H9 (cell line): ENCODE measurements around the gene SEMA4D. TPM values are rescaled to one million over a fixed set of nuclear protein-coding genes. Genes with fewer than 3 reads are reported as not detected.

Source experiments
- DNase-seq: peaks from one replicate; pipeline ENCODE4 v3.0.0-alpha.2; 2017
- H2AFZ ChIP-seq: one replicate; pipeline ENCODE4 v1.6.1; 2013; ENCODE audit warnings: mild to moderate bottlenecking, low read length, control low read depth, moderate library complexity
- H2AK5ac ChIP-seq: 2 replicates; pipeline ENCODE4 v1.6.1; 2013; ENCODE audit warnings: low read length, control low read depth, mixed read lengths; ENCODE audit not compliant: insufficient read length
- H2BK120ac ChIP-seq: one replicate; pipeline ENCODE4 v1.6.1; 2013; ENCODE audit warnings: low read depth, mild to moderate bottlenecking, low read length, control low read depth, inconsistent platforms; ENCODE audit not compliant: poor library complexity, severe bottlenecking
- H2BK12ac ChIP-seq: 2 replicates; pipeline ENCODE4 v1.6.1; 2013; ENCODE audit warnings: low read length, control low read depth, mixed read lengths, low read depth; ENCODE audit not compliant: insufficient read length
- H2BK15ac ChIP-seq: 2 replicates; pipeline ENCODE4 v1.6.1; 2013; ENCODE audit warnings: low read depth, low read length, control low read depth
- H2BK20ac ChIP-seq: one replicate; pipeline ENCODE4 v1.6.1; 2013; ENCODE audit warnings: low read depth, mild to moderate bottlenecking, low read length, control low read depth, inconsistent platforms; ENCODE audit not compliant: poor library complexity, severe bottlenecking
- H2BK5ac ChIP-seq: 2 replicates; pipeline ENCODE4 v1.6.1; 2013; ENCODE audit warnings: low read length, control low read depth, mixed read lengths; ENCODE audit not compliant: insufficient read length
- H3K14ac ChIP-seq: 2 replicates; pipeline ENCODE4 v1.6.1; 2013; ENCODE audit warnings: low read length, control low read depth; ENCODE audit not compliant: insufficient read depth
- H3K18ac ChIP-seq: 2 replicates; pipeline ENCODE4 v1.6.1; 2013; ENCODE audit warnings: low read depth, mild to moderate bottlenecking, mixed read lengths, low read length, control low read depth; ENCODE audit not compliant: insufficient read length
- H3K23ac ChIP-seq: 2 replicates; pipeline ENCODE4 v1.6.1; 2013; ENCODE audit warnings: low read length, control low read depth, mixed read lengths, low read depth; ENCODE audit not compliant: insufficient read length
- H3K23me2 ChIP-seq: 2 replicates; pipeline ENCODE4 v1.6.1; 2013; ENCODE audit warnings: low read depth, mild to moderate bottlenecking, mixed read lengths, low read length, control low read depth; ENCODE audit not compliant: insufficient read length, poor library complexity, severe bottlenecking
- H3K27ac ChIP-seq: 2 replicates; pipeline ENCODE4 v1.5.1; 2013; ENCODE audit warnings: low read length, control low read depth, mixed read lengths, low read depth; ENCODE audit not compliant: insufficient read length
- H3K27me3 ChIP-seq: 2 replicates; pipeline ENCODE4 v1.6.1; 2013; ENCODE audit warnings: low read length, control low read depth, inconsistent platforms; ENCODE audit not compliant: insufficient read depth
- H3K4ac ChIP-seq: 2 replicates; pipeline ENCODE4 v1.6.1; 2013; ENCODE audit warnings: low read depth, mild to moderate bottlenecking, control low read depth, inconsistent platforms, low read length, moderate library complexity
- H3K4me1 ChIP-seq: 2 replicates; pipeline ENCODE4 v1.6.1; 2013; ENCODE audit warnings: low read length, control low read depth, inconsistent platforms; ENCODE audit not compliant: insufficient read depth
- H3K4me2 ChIP-seq: 2 replicates; pipeline ENCODE4 v1.6.1; 2013; ENCODE audit warnings: low read length, control low read depth, mixed read lengths; ENCODE audit not compliant: insufficient read length, insufficient read depth
- H3K56ac ChIP-seq: 2 replicates; pipeline ENCODE4 v1.6.1; 2013; ENCODE audit warnings: low read depth, mild to moderate bottlenecking, mixed read lengths, low read length, control low read depth; ENCODE audit not compliant: insufficient read length
- H3K79me1 ChIP-seq: 2 replicates; pipeline ENCODE4 v1.6.1; 2013; ENCODE audit warnings: low read depth, mild to moderate bottlenecking, moderate library complexity, low read length, control low read depth, inconsistent platforms; ENCODE audit not compliant: insufficient read depth, poor library complexity, severe bottlenecking
- H3K79me2 ChIP-seq: 2 replicates; pipeline ENCODE4 v1.6.1; 2013; ENCODE audit warnings: low read length, control low read depth, inconsistent platforms; ENCODE audit not compliant: insufficient read depth
- H3K9ac ChIP-seq: 2 replicates; pipeline ENCODE4 v1.6.1; 2013; ENCODE audit warnings: low read length, control low read depth, mixed read lengths; ENCODE audit not compliant: insufficient read length; ENCODE audit errors: extremely low read depth
- H3K9me3 ChIP-seq: one replicate; pipeline ENCODE4 v1.6.1; 2013; ENCODE audit warnings: low read depth, low read length, inconsistent platforms; ENCODE audit not compliant: control insufficient read depth
- H3T11ph ChIP-seq: one replicate; pipeline ENCODE4 v1.6.1; 2013; ENCODE audit warnings: mild to moderate bottlenecking, low read length, control low read depth, inconsistent platforms
- H4K20me1 ChIP-seq: one replicate; pipeline ENCODE4 v1.6.1; 2013; ENCODE audit not compliant: control insufficient read depth, insufficient read length, insufficient read depth
- H4K5ac ChIP-seq: 2 replicates; pipeline ENCODE4 v1.6.1; 2013; ENCODE audit warnings: low read depth, mild to moderate bottlenecking, mixed read lengths, low read length, control low read depth; ENCODE audit not compliant: insufficient read length
- H4K8ac ChIP-seq: replicated peaks from 2 replicates; pipeline ENCODE4 v1.6.1; 2013; ENCODE audit warnings: low read length, control low read depth, mixed read lengths, low read depth; ENCODE audit not compliant: insufficient read length
- H4K91ac ChIP-seq: 2 replicates; pipeline ENCODE4 v1.6.1; 2013; ENCODE audit warnings: low read depth, mild to moderate bottlenecking, moderate library complexity, mixed read lengths, low read length, control low read depth; ENCODE audit not compliant: insufficient read length
- H3K27ac Mint-ChIP-seq, 3 experiments: 2 replicates in 2 of 3; 3 replicates in 1 of 3; pipeline ENCODE4 v1.8.0; 2020 to 2021; ENCODE audit warnings: mixed read lengths in 3 of 3, mild to moderate bottlenecking in 1 of 3, moderate library complexity in 1 of 3
- H3K27me3 Mint-ChIP-seq: 2 replicates; pipeline ENCODE4 v1.8.0; 2021; ENCODE audit warnings: low read depth, mild to moderate bottlenecking, moderate library complexity, mixed read lengths
- H3K36me3 Mint-ChIP-seq, 3 experiments: 2 replicates in 2 of 3; 3 replicates in 1 of 3; pipeline ENCODE4 v1.8.0; 2020 to 2021; ENCODE audit warnings: low read depth in 3 of 3, mixed read lengths in 3 of 3; ENCODE audit not compliant: insufficient read depth in 1 of 3
- H3K4me1 Mint-ChIP-seq, 2 experiments: 2 replicates each; pipeline ENCODE4 v1.8.0; 2020; ENCODE audit warnings: mixed read lengths in 2 of 2
- H3K4me3 Mint-ChIP-seq, 2 experiments: 2 replicates in 1 of 2; 3 replicates in 1 of 2; pipeline ENCODE4 v1.8.0; 2020 to 2021; ENCODE audit warnings: mild to moderate bottlenecking in 2 of 2, mixed read lengths in 2 of 2, moderate library complexity in 1 of 2
- H3K9me3 Mint-ChIP-seq, 2 experiments: 2 replicates in 1 of 2; 3 replicates in 1 of 2; pipeline ENCODE4 v1.8.0; 2020; ENCODE audit warnings: mild to moderate bottlenecking in 2 of 2, mixed read lengths in 2 of 2, moderate library complexity in 1 of 2
- WGBS: extraction: QIAGEN DNeasy Blood & Tissue Kit; methylation state at CpG from one replicate; pipeline ENCODE4 v1.1.7; 2013; ENCODE audit warnings: missing lambda C conversion rate, low lambda C conversion rate, mixed read lengths; ENCODE audit not compliant: insufficient read length; ENCODE audit errors: extremely low coverage; 5-methylcytosine and 5-hydroxymethylcytosine counted together
- total RNA-seq: library from RNA; stranded (reverse); gene quantifications from 2 replicates; pipeline ENCODE4 v1.2.1, GENCODE V29; 2021
- TF ChIP-seq, protein P1 (sequence below): fragments of 200-600 bp; sonication (generic); conservative IDR thresholded peaks from 3 replicates; pipeline ENCODE4 v1.8.0; 2021; ENCODE audit warnings: antibody characterized with exemption, mild to moderate bottlenecking

SEMA4D gene
- total RNA-seq, 1 experiment from 2014 or later, result 47.2 TPM

DNA sequence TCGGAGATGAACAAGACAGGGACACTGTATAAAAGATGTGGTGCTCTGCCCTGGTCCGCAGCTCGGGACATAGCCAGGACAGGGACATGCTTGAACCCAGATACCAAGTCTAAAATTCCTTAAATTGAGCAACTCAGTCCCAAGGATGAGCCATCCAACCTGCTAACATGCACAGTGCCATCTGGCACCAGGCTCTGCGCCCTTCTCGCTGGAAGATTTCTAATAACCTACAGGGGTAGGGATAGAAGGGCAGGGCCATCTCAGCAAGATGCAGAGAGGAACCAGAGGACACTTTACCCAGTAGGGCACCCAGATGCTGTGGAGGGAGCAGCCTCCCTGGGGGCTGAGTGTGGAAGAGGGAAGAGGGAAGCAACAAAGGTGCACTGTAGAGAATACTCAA is 60.1 kb downstream of the SEMA4D start:
- no peak for DNase-seq
- Histone ChIP-seq H2BK120ac (no peak overlapping the region), H2BK15ac (no peak overlapping the region), H2AK5ac (no peak overlapping the region), H3K4me1 (peaks cover 26% of the 10 kb centered on the region; the same call in 1 of the 2 replicates), H4K91ac (no peak overlapping the region), H3K79me1 (no peaks in the 10 kb centered on the region), H3T11ph (no peak overlapping the region), H2BK12ac (peak overlapping the region; percentile 17), H4K20me1 (no peaks in the 10 kb centered on the region), H2BK20ac (no peak overlapping the region), H3K79me2 (peaks cover 8% of the 10 kb centered on the region; the same call in 1 of the 2 replicates), H4K5ac (no peak overlapping the region), H3K9me3 (no peaks in the 10 kb centered on the region), H3K18ac (no peak overlapping the region), H3K56ac (no peak overlapping the region), H3K14ac (peak overlapping the region; percentile 40; the same call in 1 of the 2 replicates), H3K4ac (no peak overlapping the region), H3K4me2 (no peak overlapping the region), H2BK5ac (no peak overlapping the region), H2AFZ (no peak overlapping the region), H3K27me3 (no peaks in the 10 kb centered on the region), H3K23ac (no peak overlapping the region), H3K23me2 (peaks cover 4% of the 10 kb centered on the region), H4K8ac (no peak overlapping the region), H3K27ac (no peak overlapping the region), H3K9ac (no peak overlapping the region)
- Mint-ChIP-seq H3K36me3 (peaks cover 0 to 3% (median 0%) of the 10 kb centered on the region in 3 experiments; a peak in 4 of 7 replicates), H3K4me3 (no peak overlapping the region; a peak in 1 of 5 replicates), H3K27me3 (no peaks in the 10 kb centered on the region), H3K4me1 (peaks cover 85 to 87% of the 10 kb centered on the region in 2 experiments), H3K27ac (peak overlapping the region; percentile 80 to 100 (median 100); a peak in 6 of 7 replicates), H3K9me3 (no peaks in the 10 kb centered on the region)
- TF ChIP-seq, protein P1, sequence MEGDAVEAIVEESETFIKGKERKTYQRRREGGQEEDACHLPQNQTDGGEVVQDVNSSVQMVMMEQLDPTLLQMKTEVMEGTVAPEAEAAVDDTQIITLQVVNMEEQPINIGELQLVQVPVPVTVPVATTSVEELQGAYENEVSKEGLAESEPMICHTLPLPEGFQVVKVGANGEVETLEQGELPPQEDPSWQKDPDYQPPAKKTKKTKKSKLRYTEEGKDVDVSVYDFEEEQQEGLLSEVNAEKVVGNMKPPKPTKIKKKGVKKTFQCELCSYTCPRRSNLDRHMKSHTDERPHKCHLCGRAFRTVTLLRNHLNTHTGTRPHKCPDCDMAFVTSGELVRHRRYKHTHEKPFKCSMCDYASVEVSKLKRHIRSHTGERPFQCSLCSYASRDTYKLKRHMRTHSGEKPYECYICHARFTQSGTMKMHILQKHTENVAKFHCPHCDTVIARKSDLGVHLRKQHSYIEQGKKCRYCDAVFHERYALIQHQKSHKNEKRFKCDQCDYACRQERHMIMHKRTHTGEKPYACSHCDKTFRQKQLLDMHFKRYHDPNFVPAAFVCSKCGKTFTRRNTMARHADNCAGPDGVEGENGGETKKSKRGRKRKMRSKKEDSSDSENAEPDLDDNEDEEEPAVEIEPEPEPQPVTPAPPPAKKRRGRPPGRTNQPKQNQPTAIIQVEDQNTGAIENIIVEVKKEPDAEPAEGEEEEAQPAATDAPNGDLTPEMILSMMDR, result no peak
- WGBS, result no CpG with 5 or more reads among the region's 5 CpGs
